GM18873 (cell line): ENCODE measurements around the gene APOA1.

Experiments
- ATAC-seq: cut with Tn5 transposase; IDR thresholded peaks from one replicate; pipeline ENCODE4 v1.9.1; 2021; ENCODE audit warnings: mild to moderate bottlenecking, moderate library complexity, moderate number of reproducible peaks; ENCODE audit not compliant: unreplicated experiment, low FRiP score

APOA1 gene

DNA sequence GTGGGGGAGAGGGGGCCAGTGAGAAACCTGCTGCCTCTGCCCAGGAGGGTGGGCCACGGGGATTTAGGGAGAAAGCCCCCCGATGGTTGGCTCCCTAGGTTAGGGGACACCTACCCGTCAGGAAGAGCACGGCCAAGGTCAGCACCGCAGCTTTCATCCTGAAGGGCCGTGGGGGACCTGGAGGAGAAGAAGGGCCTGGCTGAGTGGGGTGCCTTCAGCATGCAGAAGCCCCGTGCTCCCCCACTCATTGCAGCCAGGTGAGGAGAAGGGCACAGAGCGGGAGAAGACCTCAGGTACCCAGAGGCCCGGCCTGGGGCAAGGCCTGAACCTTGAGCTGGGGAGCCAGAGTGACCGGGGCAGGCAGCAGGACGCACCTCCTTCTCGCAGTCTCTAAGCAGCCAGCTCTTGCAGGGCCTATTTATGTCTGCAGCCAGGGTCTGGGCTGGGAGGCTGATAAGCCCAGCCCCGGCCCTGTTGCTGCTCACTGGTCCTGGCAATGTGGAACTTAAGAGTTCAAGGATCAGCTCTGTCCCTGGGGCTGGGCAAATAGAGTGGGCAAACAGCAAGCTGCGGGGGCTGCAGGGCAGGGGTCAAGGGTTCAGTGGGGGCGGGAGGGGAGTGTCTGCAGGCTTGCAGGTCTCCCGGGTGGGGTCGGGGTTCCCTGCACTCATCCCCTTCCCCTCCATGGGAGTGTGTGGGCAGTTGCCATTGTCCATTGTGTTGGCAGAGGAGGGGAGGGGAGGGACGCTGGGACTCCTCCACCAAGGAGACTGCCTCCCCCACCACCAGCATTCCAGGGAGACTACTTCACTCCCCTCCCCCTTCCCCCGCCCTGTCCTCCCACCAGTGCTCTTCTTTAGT, at the start of gene APOA1:
TSS of gene APOA1 (minus strand) at position 392 of the 861 bp plus-strand sequence. CDS start at position 157, 235 bp downstream.
- no peak for ATAC-seq

DNA sequence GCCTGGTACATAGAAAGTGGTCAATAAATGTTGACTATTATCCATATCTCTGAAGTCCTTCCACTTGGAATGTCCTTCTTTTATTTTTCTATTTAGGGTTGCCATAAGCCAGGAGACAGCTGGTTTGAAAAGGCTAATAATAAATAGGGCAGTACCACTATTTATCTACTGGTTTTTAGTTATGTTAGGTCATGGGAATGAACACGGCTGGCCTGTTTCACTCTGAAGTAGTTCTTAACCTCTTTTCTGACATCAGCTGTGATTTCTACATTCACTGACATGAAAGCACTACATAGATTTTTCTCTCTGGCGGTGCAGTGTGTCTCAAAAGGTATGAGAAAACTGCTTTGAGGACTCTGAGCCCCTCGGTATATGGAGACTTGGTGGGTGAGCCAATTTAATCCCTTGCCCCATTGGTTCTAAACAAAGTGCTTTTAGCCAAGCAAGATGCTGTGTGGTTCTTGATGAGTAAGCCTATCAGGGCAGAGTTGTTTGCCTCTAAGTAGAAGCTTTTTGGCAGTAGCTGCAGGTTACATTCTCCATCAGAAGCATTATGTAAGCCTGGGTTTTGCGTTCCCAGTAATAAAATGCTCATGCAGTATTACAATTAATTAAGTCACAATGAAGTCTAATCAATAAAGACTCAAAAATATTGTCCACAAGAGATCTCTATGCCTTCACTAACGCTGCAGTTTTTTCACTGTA, 48.7 kb upstream of the APOA1 start:
- ATAC-seq = no peak

- no peak for ATAC-seq
Measured at GRCh38 chr11:116882386-116882785, 45.0 kb upstream of the APOA1 start.

- no peak for ATAC-seq
Measured at GRCh38 chr11:116881143-116881542, 43.7 kb upstream of the APOA1 start.

DNA sequence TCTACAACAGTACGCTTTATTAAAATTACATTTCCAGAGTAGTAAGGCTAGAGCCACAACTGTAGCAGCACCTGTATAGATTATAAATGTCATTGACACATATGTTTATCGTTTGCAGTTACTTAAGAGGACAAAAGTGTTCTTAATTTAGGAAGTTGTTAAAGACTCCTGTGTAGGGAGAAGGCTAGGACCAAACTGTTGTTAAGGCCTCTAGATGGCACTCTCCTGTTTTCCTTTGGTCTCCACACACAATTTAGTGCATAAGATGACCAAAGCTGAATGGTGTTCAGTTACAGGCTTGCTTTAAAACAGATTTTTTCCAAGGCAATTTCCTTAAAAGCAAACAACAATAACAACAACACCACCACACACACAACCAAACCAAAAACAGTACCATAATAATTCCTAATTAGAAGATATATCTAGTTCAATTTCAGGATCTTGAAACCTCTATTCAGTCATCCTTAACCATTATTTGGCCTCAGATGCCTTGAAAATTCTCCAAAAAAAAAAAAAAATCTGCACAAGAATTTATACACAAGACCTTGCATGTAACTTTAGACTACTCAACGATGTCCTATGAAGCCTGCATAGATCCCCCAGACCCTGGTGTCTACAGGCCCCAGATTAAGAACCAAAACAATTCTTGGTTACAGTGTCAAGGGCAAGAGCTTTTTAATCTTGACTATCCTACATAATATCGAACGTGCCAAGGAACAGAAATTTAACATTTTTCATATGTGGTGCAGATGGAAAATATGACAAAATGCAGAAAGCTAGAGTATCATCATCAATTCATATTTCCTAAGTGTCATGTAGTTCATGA, 42.6 kb upstream of the APOA1 start:
- no peak for ATAC-seq

GRCh38 chr11:116876656-116877055, 39.2 kb upstream of the APOA1 start:
- no peak for ATAC-seq

DNA sequence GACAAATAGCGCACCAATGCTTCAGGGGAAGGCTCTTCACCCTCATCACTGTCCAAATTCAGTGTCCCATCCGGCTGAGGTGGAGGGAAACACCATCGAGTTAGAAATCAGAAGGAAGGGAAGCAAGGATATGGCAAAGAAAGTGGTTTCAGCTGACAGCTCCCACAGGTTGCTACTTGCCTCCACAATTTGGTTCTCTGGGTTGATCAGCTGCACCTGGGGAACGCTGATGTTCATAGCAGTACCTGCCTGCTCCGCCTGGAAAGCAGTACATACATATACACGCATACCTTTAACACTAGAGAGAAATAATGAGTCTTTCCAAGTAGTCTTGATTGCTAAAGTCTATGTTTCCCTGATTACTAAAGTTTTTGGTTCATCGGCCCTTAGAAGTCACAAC, 37.8 kb upstream of the APOA1 start:
- no peak for ATAC-seq

GRCh38 chr11:116874251-116874650, 36.8 kb upstream of the APOA1 start:
- no peak for ATAC-seq

GRCh38 chr11:116873381-116873780, 36.0 kb upstream of the APOA1 start:
- ATAC-seq = no peak

- no peak for ATAC-seq
Measured at GRCh38 chr11:116871248-116871647, 33.8 kb upstream of the APOA1 start.

- ATAC-seq = no peak
Measured at GRCh38 chr11:116870054-116870453, 32.6 kb upstream of the APOA1 start.

- no peak for ATAC-seq
Measured at GRCh38 chr11:116869610-116870009, 32.2 kb upstream of the APOA1 start.

- ATAC-seq = no peak
Measured at GRCh38 chr11:116868066-116868465, 30.6 kb upstream of the APOA1 start.

GRCh38 chr11:116867619-116868018, 30.2 kb upstream of the APOA1 start:
- no peak for ATAC-seq

DNA sequence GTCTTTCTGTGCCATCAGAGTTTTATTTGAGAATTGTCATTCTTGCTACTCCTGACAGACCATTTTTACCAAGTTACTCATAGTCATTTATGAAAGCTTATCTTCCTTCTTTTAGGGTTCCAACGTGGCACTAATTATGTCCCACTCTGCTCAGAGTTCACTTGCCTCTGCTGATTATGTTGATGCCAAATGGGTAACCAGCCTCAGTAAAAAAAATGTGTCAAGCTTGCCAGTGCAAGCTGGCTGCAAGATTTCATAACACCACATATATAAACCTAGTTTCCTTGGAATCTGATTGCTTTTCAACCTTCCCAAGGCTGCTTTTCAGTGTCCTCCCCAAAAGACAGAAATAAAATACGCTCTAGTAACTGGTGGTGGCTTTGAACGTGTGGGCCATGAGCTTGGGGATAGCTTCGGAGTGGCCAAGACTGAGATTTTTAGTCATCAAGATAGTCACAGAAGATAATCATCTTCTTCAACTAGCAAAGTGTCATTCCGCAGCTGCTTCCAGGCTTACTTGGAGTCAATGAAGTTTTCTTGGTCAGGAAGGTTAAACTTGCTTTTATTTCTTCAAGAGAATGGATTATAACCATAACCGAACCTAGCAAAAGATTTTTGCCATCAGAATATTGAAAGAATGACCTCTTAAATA, 29.5 kb upstream of the APOA1 start:
- no peak for ATAC-seq

- ATAC-seq = no peak
Measured at GRCh38 chr11:116865696-116866095, 28.3 kb upstream of the APOA1 start.

DNA sequence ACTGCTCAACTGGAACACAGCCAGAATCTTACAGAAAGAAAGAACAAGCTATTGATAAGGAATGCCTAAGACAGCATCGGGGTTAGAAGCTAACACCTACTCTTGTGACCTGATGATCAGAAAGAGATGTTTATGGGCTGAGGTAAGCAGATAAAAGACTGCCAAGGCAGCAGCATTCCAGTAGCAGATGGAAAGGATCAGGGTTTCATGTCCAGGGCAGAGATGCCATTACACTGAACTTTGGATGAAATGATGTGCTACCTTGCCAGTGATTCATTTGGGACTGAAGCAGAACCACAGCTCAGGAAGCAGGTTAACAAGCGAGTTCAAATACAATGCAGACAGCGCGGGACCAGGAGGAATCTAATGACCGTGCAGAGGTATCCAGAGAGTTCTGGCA, 27.1 kb upstream of the APOA1 start:
- ATAC-seq = no peak

DNA sequence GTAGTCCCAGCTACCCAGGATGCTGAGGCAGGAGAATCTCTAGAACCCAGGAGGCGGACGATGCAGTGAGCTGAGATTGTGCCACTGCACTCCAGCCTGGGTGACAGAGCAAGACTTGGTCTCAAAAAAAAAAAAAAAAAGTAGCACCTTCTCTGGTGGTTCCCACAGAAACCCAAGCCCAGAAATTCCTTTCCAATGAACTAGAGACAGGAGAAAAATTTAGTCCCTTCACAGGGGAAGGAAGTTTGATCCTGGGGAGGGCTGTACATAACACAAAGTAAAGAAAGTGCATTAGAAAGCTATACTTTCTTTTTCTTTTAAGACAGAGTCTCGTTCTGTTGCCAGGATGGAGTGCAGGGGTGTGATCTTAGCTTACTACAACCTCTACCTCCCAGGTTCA, 25.5 kb upstream of the APOA1 start:
- no peak for ATAC-seq

DNA sequence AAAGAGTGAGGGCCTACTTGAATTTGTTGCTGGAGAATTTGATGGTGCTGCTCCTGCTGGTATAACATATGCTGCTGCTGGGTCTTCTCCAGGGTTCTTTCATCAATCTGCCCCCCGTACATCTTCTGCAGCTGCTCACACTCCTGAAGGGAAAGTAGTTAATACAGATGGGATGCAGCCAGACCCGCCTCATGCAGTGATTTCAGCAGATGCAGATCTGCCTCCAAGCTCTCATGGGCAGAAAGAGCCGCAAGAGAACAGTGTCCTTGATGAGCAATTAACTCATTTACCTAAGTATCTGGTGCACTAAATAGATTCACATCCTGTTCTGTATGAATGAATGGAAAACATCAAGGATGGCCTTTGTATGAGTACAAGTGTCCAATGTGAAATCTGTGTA, 24.8 kb upstream of the APOA1 start:
- no peak for ATAC-seq

DNA sequence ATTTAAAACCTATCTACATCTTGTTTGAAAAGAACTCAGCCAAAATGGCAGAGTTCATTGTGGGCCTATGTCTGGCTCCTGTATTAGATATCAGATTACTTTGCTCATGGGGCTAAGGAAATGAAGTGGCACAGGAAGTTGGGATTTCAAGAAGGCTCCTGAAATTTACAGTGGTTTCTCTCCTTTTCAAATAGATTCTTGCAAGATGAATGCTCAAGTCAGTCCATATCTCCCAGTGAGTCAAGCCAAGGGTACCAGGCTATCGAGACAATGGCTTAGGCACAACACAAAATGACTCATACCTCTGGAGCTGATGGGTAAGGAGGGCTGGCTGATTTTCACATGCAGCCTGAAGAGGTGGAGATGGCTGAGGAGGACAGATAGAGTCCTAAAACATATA, 24.1 kb upstream of the APOA1 start:
- ATAC-seq = no peak
